ENCODE results near the gene RASSF4.

DNA sequence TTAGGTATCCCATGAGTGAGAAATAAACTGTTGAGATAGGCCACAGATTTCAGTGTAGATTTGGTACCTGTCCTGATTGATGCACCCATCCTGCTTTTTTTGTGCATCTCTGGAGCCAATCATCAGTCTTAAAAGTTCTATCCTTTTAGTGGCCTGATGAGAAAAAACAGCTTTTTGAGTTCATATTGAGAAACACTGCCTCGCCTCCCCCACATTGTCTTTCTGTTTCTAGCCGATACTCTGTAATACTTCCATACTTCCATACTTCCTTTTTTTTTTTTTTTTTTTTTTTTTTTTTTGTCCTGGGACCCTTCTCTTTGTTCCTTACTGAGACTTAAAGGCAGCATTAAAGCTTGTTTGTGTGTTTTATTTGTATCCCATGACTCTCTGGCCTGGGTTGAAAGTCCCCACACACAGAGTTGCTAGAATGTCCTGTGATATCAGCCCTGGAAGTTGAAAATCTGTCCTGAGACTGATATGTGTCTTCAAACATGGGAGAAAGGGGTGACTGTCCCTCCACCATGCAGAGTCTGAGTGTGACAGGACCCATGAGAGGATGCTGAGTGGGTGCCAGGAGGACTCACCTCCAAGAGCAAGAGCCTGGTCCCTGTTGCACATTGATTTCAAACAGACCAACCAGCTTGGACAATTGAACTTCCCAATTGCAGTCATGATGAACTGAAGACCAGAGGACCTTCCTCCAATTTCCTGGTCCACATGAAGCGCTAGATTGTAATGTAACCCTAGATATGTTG, 46.9 kb downstream of the RASSF4 start:
- TF ChIP-seq GATA2 (IDR thresholded peaks at IDR 0.05; ENCODE audit: low read depth, low read length) (no peak), GATA3 (IDR thresholded peaks at IDR 0.05; ENCODE audit: low read depth, low read length) (no peak)

All from SH-SY5Y (cell line).